HG03575 (cell line): ENCODE data around the gene CA10.

Experiments
- ATAC-seq: cut with Tn5 transposase; IDR thresholded peaks from one replicate; pipeline ENCODE4 v1.9.1; 2021; ENCODE audit not compliant: unreplicated experiment, insufficient number of reproducible peaks, low FRiP score; ENCODE audit errors: extremely low read depth

CA10 gene

GRCh38 chr17:51677875-51678274 is 480.6 kb downstream of the CA10 start:
- ATAC-seq: no peak

DNA sequence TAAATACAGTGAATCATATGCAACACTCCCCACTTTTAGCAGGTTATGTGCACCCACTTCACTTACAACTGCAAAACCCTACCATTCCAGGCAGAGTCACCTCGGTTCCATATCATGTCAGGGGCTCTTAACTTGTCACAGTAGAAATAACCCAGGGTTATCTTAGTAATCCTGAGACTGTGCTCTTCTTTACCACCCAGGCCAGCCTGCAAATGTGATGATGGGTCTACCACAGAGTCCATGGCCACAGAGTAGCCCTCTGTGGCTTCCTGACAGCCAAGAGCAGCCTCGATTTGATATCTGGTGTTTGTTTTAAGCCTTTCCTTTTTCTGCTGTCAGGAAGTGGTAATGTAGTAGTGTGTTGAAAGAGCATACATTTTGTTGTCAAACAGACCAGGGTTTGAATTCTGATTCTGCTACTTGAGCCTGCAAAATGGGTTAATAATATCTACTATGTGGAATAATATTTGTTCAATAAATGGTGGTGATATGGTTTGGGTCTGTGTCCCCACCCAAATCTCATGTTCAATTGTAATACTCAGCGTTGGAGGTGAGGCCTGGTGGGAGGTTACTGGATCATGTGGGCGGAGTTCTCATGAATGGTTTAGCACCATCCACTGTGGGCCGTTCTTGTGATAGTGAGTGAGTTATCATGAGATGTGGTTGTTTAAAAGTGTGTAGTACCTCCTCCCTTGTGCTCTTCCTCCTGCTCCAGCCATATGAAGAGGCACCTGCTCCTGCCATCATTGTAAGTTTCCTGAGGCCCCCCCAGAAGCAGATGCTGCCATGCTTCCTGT is 481.6 kb downstream of the CA10 start:
- no peak for ATAC-seq

DNA sequence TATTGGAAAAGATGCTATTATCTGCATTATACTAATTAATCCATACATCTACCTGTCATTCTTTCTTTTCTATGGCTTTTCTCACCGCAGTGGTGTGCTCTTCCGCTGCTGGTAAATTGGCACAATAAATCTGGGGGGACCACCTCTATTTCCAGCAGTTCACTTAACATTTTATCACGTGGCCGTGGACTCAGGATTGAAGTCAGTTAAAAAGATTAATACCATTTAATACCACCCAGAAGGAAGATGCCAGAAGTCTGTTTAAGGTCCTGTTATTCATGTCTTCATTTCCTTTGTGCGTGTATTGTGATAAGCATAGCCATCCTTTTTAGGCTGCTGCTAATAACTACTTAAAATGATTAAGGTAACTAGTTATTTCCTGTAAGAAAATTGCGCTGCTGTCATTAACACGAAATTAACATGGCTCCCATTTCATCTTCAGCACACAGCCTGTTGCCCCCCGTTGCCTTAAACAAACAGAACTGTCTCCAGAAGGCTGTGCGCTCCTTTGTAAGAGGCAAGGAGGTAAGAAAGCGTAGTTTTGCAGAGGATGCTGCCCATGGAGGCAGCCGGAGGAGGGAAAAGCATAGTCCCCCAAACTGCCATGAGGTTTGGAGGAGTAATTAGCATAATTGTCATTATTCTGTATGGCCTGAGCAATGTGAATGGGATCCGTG is 483.8 kb downstream of the CA10 start:
- no peak for ATAC-seq

DNA sequence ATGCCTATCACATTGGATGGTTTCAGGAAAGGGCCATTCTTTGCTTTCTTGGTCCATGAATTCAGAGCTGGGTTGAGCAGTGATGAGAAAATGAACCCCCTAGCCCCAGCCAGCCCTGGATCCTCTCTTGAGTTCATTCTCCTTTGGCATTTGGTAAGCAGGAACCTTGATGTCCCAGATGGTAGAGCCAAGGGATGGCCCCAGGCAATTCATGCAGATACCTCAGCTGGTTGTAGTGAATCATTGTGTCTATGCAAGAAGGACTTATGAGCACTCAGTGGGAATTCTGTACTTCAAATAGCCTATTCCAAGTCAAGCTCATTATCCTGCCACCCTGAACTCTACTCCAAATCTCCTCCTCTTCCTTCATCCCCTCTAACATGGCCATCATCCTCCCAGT is 485.4 kb downstream of the CA10 start:
- ATAC-seq: no peak

DNA sequence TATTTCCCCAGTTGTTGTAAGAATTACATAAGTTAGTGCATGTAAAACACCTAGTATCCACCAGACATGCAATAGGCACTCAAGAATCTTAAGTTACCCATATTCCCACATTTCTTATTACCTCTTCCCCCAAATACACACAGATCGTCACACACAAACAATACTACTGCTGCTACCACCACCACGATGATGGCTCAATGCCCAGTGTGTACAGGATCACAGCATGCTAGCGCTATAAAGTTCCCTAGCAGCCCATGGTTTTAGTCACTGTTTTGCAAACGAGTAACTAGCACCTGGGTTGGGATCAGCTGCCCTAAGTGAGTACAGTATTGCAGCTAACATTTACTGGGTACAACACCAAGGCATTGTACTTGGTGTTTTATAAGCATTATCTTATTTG is 486.4 kb downstream of the CA10 start:
- ATAC-seq: no peak

DNA sequence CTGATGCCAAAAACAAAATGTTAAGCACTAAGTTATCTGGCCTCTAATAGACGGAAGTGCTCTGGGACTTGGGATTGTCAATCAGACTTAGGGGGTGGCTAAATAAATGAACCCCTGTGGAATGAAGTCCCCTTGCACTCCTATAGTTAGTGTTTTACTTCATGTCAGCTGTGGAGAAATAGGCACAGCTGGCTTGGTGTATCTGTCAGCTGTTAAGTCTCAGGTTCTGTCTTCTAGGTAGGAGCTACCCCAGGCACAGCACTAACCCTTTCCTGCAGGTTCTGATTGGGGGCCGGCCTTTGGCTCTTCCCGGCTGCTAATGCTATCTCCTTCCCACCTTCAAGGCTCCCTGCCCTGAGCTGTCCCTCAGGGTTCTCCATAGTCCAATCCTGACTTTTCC is 487.6 kb downstream of the CA10 start:
- ATAC-seq: no peak

DNA sequence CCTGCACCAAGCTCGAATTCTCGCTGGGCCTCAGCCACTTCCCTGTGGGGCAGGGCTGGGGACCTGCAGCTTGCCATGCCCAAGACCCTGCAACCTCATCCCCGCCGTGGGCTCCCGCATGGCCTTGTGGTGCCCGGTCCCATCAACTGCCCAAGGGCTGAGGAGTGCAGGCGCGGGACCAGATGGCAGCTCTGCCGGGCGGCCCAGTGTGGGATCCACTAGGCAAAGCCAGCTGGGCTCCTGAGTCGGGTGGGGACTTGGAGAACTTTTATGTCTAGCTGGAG is 489.6 kb downstream of the CA10 start:
- ATAC-seq: no peak

DNA sequence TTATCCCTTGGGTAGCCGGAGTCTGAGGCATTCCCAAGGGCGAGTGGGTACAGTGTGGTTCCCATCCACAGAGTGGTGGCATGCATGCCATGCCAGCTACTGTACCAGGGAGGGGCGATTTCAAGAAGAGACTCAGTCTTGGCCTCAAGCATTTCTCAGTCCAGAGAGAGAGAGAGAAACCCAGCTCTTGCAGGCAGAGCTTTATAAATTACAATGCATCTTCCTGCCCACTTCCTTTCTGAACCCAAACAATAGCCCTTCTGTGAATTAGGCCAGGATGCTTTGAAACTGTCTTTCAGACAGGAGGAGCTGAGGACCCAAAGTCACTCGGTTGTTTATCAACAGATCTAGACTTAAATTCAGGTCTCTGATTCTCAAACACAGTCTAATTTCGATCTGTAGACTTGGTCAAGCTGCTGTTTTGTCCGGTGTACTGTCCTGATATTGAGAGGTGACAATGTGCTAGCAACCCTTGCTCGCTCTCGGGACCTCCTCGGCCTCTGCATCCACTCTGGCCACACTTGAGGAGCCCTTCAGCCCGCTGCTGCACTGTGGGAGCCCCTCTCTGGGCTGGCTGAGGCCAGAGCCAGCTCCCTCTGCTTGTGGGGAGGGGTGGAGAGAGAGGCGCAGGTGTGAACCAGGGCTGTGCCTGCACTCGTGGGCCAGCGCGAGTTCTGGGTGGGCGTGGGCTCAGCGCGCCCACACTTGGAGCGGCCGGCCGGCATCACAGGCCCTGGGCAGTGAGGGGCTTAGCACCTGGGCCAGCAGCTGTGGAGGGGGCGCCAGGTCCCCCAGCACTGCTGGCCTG is 490.2 kb downstream of the CA10 start:
- ATAC-seq: no peak

DNA sequence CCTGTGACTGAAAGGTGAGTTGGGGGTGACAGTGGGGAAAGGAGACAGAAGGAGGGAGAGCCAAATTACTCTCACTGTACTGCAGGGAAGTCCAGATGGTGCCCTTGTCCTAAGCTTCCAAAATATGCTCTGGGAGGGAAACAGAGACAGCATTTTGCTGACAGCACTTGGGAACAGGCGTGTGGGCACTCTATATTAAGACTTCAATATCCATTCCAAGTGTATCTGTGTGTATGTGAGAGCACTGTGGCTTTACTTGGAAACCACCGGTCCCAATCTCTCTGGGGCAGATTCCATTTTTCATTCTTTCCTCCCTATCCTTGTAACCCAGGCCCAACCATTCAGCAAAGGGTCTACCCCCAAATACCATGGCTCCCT is 490.8 kb downstream of the CA10 start:
- ATAC-seq: no peak

- ATAC-seq: no peak
Observed at GRCh38 chr17:51666971-51667705, 491.4 kb downstream of the CA10 start.

DNA sequence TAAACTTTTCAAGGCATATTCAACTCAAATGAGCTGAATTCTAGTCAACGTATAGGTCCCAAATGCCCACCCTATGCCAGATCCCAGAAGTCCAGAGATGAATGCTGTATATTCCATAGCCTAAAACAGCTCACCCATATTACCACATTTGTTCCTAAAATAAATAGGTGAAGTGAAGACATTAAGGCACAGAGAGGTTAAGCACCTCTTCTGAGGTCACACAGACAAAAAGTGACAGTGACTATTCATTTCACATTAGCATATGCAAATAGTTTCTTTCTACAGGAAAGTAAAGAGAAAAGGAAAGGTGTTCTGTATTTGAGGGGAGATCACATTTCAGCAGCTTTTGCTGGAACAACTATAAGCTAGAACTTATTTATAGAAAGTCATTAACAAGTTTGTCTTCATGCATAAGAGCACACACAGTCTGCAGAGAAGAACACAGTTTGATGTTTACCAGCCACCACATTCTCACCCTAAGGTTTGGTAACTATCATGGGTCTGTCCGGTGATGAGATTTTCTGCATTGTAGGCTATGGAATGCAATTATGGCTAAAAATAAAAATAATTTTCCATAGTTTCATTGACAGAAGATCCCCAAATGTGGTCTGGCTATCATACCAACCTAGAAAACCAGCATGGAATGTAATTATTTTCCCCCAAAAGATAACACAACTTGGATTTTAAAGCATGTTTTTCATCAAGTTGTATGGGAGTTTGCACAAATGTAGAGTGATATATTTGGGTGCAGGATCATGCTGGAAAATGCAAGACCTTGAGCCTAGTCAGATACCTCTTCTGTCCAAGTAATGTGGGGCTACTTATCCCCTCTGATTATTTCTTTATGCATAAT is 496.1 kb downstream of the CA10 start:
- no peak for ATAC-seq

GRCh38 chr17:51661403-51661802 is 497.1 kb downstream of the CA10 start:
- ATAC-seq: no peak

DNA sequence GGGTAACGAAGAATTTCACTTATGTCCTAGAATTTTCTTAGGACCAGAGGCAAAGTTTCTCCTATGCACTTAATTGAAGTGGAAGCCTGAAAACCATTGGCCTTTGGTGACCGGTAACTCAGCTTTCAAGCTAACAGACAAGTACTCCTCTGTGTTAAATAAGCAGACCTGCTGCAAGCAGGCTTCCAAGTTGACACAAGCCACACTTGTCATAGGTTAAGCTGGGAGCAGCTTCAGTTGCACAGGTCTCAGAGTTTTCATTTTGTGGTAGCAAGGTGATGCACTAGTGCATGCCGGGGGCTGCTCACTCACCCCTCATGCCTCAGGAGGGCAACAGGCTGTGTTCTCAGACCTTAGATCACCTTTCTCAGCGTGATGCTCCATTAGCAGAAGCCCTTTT is 498.2 kb downstream of the CA10 start:
- no peak for ATAC-seq

DNA sequence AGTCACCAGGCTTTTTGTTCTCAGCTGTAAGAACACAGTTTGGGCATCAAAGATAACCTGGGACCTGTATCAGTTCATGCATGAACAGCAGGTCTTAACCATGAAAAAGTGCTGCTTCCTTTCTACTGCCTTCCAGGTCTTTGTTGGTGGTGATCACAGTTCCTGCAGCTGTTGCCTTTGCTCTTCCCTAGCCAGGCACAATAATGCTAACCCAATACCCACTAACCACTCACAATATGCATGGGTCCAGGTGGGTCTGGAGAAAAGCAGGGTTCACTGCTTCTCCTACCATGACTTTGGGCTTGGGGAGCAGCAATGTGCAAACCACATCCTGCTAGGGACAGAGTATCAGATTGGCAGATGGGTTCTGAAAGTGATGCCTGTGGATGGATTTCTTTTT is 501.3 kb downstream of the CA10 start:
- ATAC-seq: no peak

DNA sequence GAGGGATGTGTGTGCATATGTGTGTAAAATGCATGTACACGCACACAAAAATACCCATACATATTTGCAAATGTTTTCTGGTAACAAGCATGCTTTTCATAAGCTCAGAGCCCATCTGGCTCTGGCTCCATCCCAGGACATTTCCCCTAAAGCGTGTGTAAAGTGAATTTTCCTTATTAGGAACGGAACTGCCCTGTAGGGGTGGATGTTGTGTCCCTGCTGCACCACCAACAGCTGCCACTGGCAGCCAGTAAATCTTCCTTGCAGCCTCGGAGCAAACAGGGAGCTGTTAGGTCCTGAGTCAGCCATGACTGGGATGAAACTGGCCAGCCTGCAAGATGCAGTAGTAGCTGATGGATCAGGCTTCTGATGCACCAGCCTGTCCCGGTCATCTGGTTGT is 504.6 kb downstream of the CA10 start:
- ATAC-seq: no peak

GRCh38 chr17:51652529-51652928 is 506.0 kb downstream of the CA10 start:
- no peak for ATAC-seq

DNA sequence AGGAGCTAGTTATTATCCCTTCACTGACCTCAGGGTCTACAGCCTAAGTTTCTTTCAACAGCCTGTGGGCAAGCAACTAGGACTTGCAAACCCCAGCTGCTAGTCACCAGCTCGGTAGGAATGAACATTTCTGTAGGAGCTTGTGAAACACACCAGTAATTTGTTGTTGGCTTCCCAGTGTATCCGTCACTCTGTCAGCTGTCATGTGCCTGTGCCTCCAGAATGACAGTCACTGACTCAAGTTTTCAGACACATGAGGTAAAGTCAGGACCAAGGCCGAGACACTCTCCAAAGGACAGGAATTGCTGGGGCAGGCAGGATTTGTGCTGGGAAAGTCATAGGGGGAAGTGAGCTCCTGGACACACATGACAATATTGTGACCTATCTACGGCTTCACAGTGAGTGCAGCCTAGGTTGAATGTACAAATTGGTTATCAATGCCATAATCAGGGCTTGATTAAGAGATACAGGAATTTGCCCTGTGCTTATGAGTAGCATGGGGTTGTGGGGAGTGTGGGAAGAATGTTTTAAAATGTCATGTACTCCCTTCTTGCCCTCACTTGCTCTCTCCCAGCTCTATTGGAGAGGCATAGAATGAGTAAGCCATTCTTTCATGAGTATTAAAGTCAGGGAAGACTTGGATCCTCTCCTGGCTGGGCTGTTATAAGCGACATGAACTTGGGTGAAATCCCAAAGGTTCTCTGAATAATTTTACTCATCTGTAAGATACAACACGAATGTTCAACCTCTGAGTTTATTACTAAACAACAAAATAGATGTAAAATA is 506.8 kb downstream of the CA10 start:
- no peak for ATAC-seq

DNA sequence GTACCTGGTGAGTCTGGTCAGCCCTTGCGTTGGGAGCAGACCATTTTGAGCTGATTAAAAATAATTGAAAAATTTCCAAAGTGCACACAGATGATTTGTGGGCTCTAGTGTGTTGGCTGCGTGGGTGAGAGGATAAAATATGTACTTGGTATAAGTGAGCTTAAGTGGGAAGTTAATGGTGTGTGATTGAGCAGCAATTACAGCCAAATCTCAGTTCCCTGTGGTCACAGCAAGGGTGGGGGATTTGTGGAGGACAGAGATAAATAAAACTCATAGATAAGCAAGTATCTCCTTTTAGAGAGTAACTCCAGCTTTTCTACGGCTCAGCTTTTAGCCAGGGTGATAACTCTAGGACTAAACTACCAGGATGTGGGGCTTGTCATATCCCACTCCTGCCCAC is 507.7 kb downstream of the CA10 start:
- ATAC-seq: no peak
